Gastrocnemius medialis (tissue), 4 donors: ENCODE measurements around the gene C9orf78. TPM values are rescaled to one million over a fixed set of nuclear protein-coding genes. Genes with fewer than 3 reads are reported as not detected.

Experiments
- ATAC-seq, 2 donors: fragments of 150-250 bp; one replicate each; pipeline ENCODE4 v1.9.1; 2016
- DNase-seq, 2 donors: peaks; one replicate each; pipeline ENCODE4 v3.0.0-alpha.2; 2019
- H3K27ac ChIP-seq, 4 donors: fragments of 200-600 bp; sonication (generic); 1 replicate in 1 of 4; 2 replicates in 3 of 4; pipeline ENCODE4 v1.5.1; 2016 to 2018; ENCODE audit warnings: mild to moderate bottlenecking in 2 of 4, moderate library complexity in 1 of 4
- H3K27me3 ChIP-seq, 3 donors: fragments of 200-600 bp; sonication (generic) in 2 of 3; 1 replicate in 1 of 3; 2 replicates in 2 of 3; pipeline versions ENCODE4 v1.5.1 to v1.6.0; 2016 to 2019; ENCODE audit warnings: mild to moderate bottlenecking in 1 of 3, moderate library complexity in 1 of 3
- H3K36me3 ChIP-seq, 2 donors: fragments of 200-600 bp; sonication (generic) in 1 of 2; one replicate each; pipeline ENCODE4 v1.5.1; 2017 to 2018
- H3K4me1 ChIP-seq, 2 donors: fragments of 200-600 bp; sonication (generic) in 1 of 2; one replicate each; pipeline ENCODE4 v1.5.1; 2016 to 2017; ENCODE audit warnings: mild to moderate bottlenecking in 2 of 2
- H3K4me3 ChIP-seq, 4 donors: fragments of 200-600 bp; sonication (generic) in 3 of 4; 1 replicate in 1 of 4; 2 replicates in 3 of 4; pipeline ENCODE4 v1.5.1; 2016 to 2019; ENCODE audit warnings: mild to moderate bottlenecking in 2 of 4
- H3K9me3 ChIP-seq, 3 donors: fragments of 200-600 bp; sonication (generic) in 2 of 3; 1 replicate in 1 of 3; 2 replicates in 2 of 3; pipeline ENCODE4 v1.5.1; 2016 to 2019
- CTCF ChIP-seq, 5 experiments: fragments of 450-650 bp in 3 of 5; fragments of 200-600 bp in 2 of 5; sonication (generic) in 2 of 5; IDR thresholded peaks in 4 of 5; conservative IDR thresholded peaks in 1 of 5; 1 replicate in 4 of 5; 2 replicates in 1 of 5; pipeline ENCODE4 v1.5.1; 2016 to 2019; ENCODE audit warnings: antibody characterized with exemption in 5 of 5, mild to moderate bottlenecking in 3 of 5, moderate library complexity in 3 of 5
- POLR2A ChIP-seq, 2 donors: fragments of 450-650 bp; IDR thresholded peaks; one replicate each; pipeline ENCODE4 v1.6.1; 2017; ENCODE audit warnings: antibody characterized with exemption in 2 of 2, mild to moderate bottlenecking in 2 of 2, moderate library complexity in 2 of 2
- in situ Hi-C, 4 donors: fragments of 200-750 bp; cut with MboI; loops; one replicate each; pipeline versions ENCODE4 v1.15.0 to v1.8.0; 2017; ENCODE audit warnings: low sequenced_read_pairs in 4 of 4
- intact Hi-C: fragments of 100-400 bp; cut with DNase I; formaldehyde crosslinking; loops from one replicate; pipeline ENCODE4 v1.15.1; 2023; ENCODE audit warnings: low total_unique reads
- microRNA-seq, 2 donors: library from miRNA; unstranded; fragments of <30 nt; microRNA quantifications; one replicate each; pipeline ENCODE4, GENCODE V29; 2016; ENCODE audit warnings: borderline replicate concordance in 2 of 2
- total RNA-seq, 4 donors: library from RNA; depleted of rRNA; stranded (reverse); fragments of >200 nt; gene quantifications; one replicate each; pipeline versions ENCODE4 v1.1.0 to v1.2.3, GENCODE V29; 2016

C9orf78 gene
- total RNA-seq, 4 donors from 2014 or later = 82.3 to 108 (median 83.9) TPM

- ATAC-seq (no peak), DNase-seq (no peak)
- Histone ChIP-seq H3K4me3 (no peak overlapping the region), H3K36me3 (no peaks in the 10 kb centered on the region), H3K9me3 (no peaks in the 10 kb centered on the region), H3K4me1 (no peaks in the 10 kb centered on the region), H3K27me3 (no peaks in the 10 kb centered on the region), H3K27ac (no peak overlapping the region)
- no peak for TF ChIP-seq POLR2A (IDR thresholded peaks at IDR 0.05)
- no peak for TF ChIP-seq CTCF (IDR thresholded peaks at IDR 0.05 in 4 of 5, conservative IDR thresholded peaks at IDR 0.05 in 1 of 5)
- in situ Hi-C loops (loop anchor here (5.0 to 25.0 kb wide), 8 partner anchors 37 to 645 kb away; partner anchors contain the start of genes ASB6 (in 2 of the 4) and NTMT1 (in 1 of the 4)), intact Hi-C loops (loop anchor here (5.0 kb wide), 1 partner anchor 642 kb away; no protein-coding TSS in a partner anchor)
These were observed 55.4 kb downstream of the C9orf78 start for GRCh38 chr9:129779560-129780190.

- TF ChIP-seq CTCF (IDR thresholded peaks at IDR 0.05 in 4 of 5, conservative IDR thresholded peaks at IDR 0.05 in 1 of 5) (no peak), POLR2A (IDR thresholded peaks at IDR 0.05) (no peak)
- Histone ChIP-seq H3K27me3 (peaks cover 0 to 3% (median 0%) of the 10 kb centered on the region in 3 donors), H3K27ac (no peak overlapping the region), H3K36me3 (no peaks in the 10 kb centered on the region), H3K9me3 (no peaks in the 10 kb centered on the region), H3K4me1 (no peaks in the 10 kb centered on the region), H3K4me3 (no peak overlapping the region)
- intact Hi-C loops (no loop called here), in situ Hi-C loops (loop anchor here in 1 of 4 donors (25.0 kb wide), 2 partner anchors 141 to 641 kb away; partner anchors contain the start of genes ASB6 and NTMT1)
- DNase-seq = no peak
- ATAC-seq = no peak
These were observed 56.6 kb downstream of the C9orf78 start for GRCh38 chr9:129778469-129778868.

- H3K4me1 ChIP-seq = no peaks in the 10 kb centered on the region
- TF ChIP-seq POLR2A (IDR thresholded peaks at IDR 0.05) (no peak), CTCF (IDR thresholded peaks at IDR 0.05 in 4 of 5, conservative IDR thresholded peaks at IDR 0.05 in 1 of 5) (no peak)
- DNase-seq (no peak), ATAC-seq (no peak)
- no peaks in the 10 kb centered on the region for H3K36me3 ChIP-seq
- in situ Hi-C loops (loop anchor here in 1 of 4 donors (25.0 kb wide), 2 partner anchors 140 to 640 kb away; partner anchors contain the start of genes ASB6 and NTMT1), intact Hi-C loops (no loop called here)
- H3K27me3 ChIP-seq = peaks cover 0 to 3% (median 0%) of the 10 kb centered on the region in 3 donors
- no peaks in the 10 kb centered on the region for H3K9me3 ChIP-seq
- peak overlapping the region in 2 of 4 donors; percentile 19 to 50 for H3K27ac ChIP-seq
- no peak overlapping the region for H3K4me3 ChIP-seq
These were observed 57.3 kb downstream of the C9orf78 start for GRCh38 chr9:129777769-129778130.

Small RNA genes within 50 kb of the gene (microRNA-seq; reads per million reads assigned to microRNA genes)
- gene MIR6855 = 0 to 0.85 reads per million in 2 donors

Other genes with a start within 250 kb of the C9orf78 start
- gene C9orf50, start 214.2 kb downstream of the C9orf78 start, total RNA-seq = not detected
- 10 to 100 TPM; 37.8 to 82.1 (median 48.1) TPM for gene NTMT1, start 209.1 kb downstream of the C9orf78 start, total RNA-seq
- 10 to 100 TPM; 14.4 to 24.0 (median 19.4) TPM for gene ASB6, start 193.1 kb downstream of the C9orf78 start, total RNA-seq
- 1 to 10 TPM in 2 of 4 donors, under 1 TPM in 1, not detected in 1; 0.75 to 1.7 (median 1.6) TPM for gene PRRX2, start 169.6 kb downstream of the C9orf78 start, total RNA-seq
- 1 to 10 TPM in 1 of 4 donors, under 1 TPM in 2, not detected in 1; 0.23 to 1.2 (median 0.51) TPM for gene PTGES, start 82.2 kb downstream of the C9orf78 start, total RNA-seq
- 10 to 100 TPM; 15.9 to 22.6 (median 21.2) TPM for gene TOR1B, start 32.1 kb downstream of the C9orf78 start, total RNA-seq
- gene TOR1A, start 11.1 kb downstream of the C9orf78 start, total RNA-seq = 10 to 100 TPM; 18.1 to 31.9 (median 24.9) TPM
- 10 to 100 TPM; 13.4 to 25.4 (median 18.6) TPM for gene USP20, start 183 bp upstream of the C9orf78 start, total RNA-seq
- 10 to 100 TPM; 13.3 to 30.0 (median 17.9) TPM for gene FNBP1, start 207.9 kb upstream of the C9orf78 start, total RNA-seq
- 10 to 100 TPM; 13.5 to 20.7 (median 17.5) TPM for gene GPR107, start 218.6 kb upstream of the C9orf78 start, total RNA-seq